A549 (cell line): ENCODE results near the gene DYSF. TPM values are rescaled to one million over a fixed set of nuclear protein-coding genes. Genes with fewer than 3 reads are reported as not detected.

Experiments
- ATAC-seq, 2 experiments: fragments of 200-7000 bp in 1 of 2; fragments of >200 bp in 1 of 2; cut with Nextera tagmentation in 1 of 2; cut with Tn5 transposase in 1 of 2; 3 replicates each; pipeline versions ENCODE4 v1.8.0 to v1.9.1; 2018 to 2020; ENCODE audit warnings: mild to moderate bottlenecking in 1 of 2, moderate library complexity in 1 of 2
- CTCF ChIA-PET: fragments of 300-600 bp; sonication (Branson Sonifier 250); formaldehyde crosslinking; extraction: SDS; loops from one replicate; lab custom pipeline; 2021; ENCODE audit warnings: antibody characterized with exemption, inconsistent platforms; lab: Yijun Ruan, JAX
- POLR2A ChIA-PET: fragments of 350-600 bp; formaldehyde crosslinking; extraction: SDS; loops from one replicate; lab custom pipeline; 2021; ENCODE audit warnings: antibody characterized with exemption, inconsistent platforms; lab: Yijun Ruan, JAX
- DNase-seq, 2 experiments: peaks; one replicate each; pipeline versions ENCODE4 v3.0.0 to v3.0.0-alpha.2; 2011 to 2016; ENCODE audit warnings: low read depth in 1 of 2, low spot score in 1 of 2
- FAIRE-seq: peaks from 2 replicates; lab custom pipeline; 2011; peaks lifted over from hg19 to GRCh38; lab: Jason Lieb, UNC
- H3K27ac ChIP-seq, 2 experiments: fragments of >200 bp; sonication (Bioruptor Twin); formaldehyde crosslinking; 3 replicates each; pipeline ENCODE4 v1.5.1; 2016 to 2017
- H3K4me1 ChIP-seq: fragments of >200 bp; sonication (Bioruptor Twin); formaldehyde crosslinking; 3 replicates; pipeline ENCODE4 v1.6.1; 2016
- H3K4me2 ChIP-seq: fragments of >200 bp; sonication (Bioruptor Twin); formaldehyde crosslinking; 3 replicates; pipeline ENCODE4 v1.6.1; 2016
- H3K4me3 ChIP-seq: fragments of >200 bp; sonication (Bioruptor Twin); formaldehyde crosslinking; 3 replicates; pipeline ENCODE4 v1.5.1; 2016
- H3K9me3 ChIP-seq: fragments of >200 bp; sonication (Bioruptor Twin); formaldehyde crosslinking; 3 replicates; pipeline ENCODE4 v1.6.1; 2016
- ATOH8 ChIP-seq: fragments of 250-450 bp; sonication (Bioruptor Pico); IDR thresholded peaks from 2 replicates; pipeline ENCODE4 v1.5.0; 2020; ENCODE audit warnings: low read depth, mild to moderate bottlenecking, moderate library complexity
- BCL3 ChIP-seq: fragments of >200 bp; sonication (Bioruptor Twin); formaldehyde crosslinking; IDR thresholded peaks from 3 replicates; pipeline ENCODE4 v1.6.1; 2016
- BHLHE40 ChIP-seq: IDR thresholded peaks from 2 replicates; pipeline ENCODE4 v1.6.1; 2012; ENCODE audit warnings: low read depth, low read length, inconsistent platforms
- CBX8 ChIP-seq: fragments of 200-600 bp; sonication (generic); IDR thresholded peaks from 2 replicates; pipeline ENCODE4 v1.6.1; 2016
- CHD4 ChIP-seq: fragments of 200-600 bp; sonication (generic); IDR thresholded peaks from 2 replicates; pipeline ENCODE4 v1.6.1; 2016; ENCODE audit warnings: antibody characterized with exemption, mild to moderate bottlenecking, borderline replicate concordance
- EHF ChIP-seq: fragments of 250-450 bp; sonication (Bioruptor Pico); IDR thresholded peaks from 2 replicates; pipeline ENCODE4 v1.5.0; 2020; ENCODE audit warnings: mild to moderate bottlenecking
- EHMT2 ChIP-seq: fragments of 200-600 bp; sonication (generic); IDR thresholded peaks from 2 replicates; pipeline ENCODE4 v1.6.1; 2016; ENCODE audit warnings: antibody characterized with exemption, low read depth, mild to moderate bottlenecking, moderate library complexity
- ELK1 ChIP-seq: fragments of 150-350 bp; IDR thresholded peaks from 2 replicates; pipeline ENCODE4 v1.6.1; 2014; ENCODE audit warnings: low read depth, mild to moderate bottlenecking, low read length
- EP300 ChIP-seq, 2 experiments: fragments of >200 bp; sonication (Bioruptor Twin); formaldehyde crosslinking; IDR thresholded peaks; 2 replicates in 1 of 2; 3 replicates in 1 of 2; pipeline ENCODE4 v1.6.1; 2016 to 2017
- ESRRA ChIP-seq: fragments of 150-350 bp; IDR thresholded peaks from 2 replicates; pipeline ENCODE4 v1.6.1; 2014; ENCODE audit warnings: mild to moderate bottlenecking, low read length, borderline replicate concordance
- FOSB ChIP-seq: fragments of 250-450 bp; sonication (Bioruptor Pico); IDR thresholded peaks from 2 replicates; pipeline ENCODE4 v1.5.0; 2020; ENCODE audit warnings: mild to moderate bottlenecking, moderate library complexity
- HEYL ChIP-seq: fragments of 250-450 bp; sonication (Bioruptor Pico); IDR thresholded peaks from 2 replicates; pipeline ENCODE4 v1.8.0; 2021; ENCODE audit warnings: mild to moderate bottlenecking, moderate library complexity
- JUN ChIP-seq, 2 experiments: fragments of >200 bp; sonication (Bioruptor Twin); formaldehyde crosslinking; IDR thresholded peaks; 2 replicates in 1 of 2; 3 replicates in 1 of 2; pipeline ENCODE4 v1.6.1; 2016 to 2017
- JUNB ChIP-seq: fragments of >200 bp; sonication (Bioruptor Twin); formaldehyde crosslinking; IDR thresholded peaks from 2 replicates; pipeline ENCODE4 v1.6.1; 2016
- MAFK ChIP-seq: fragments of 450-650 bp; IDR thresholded peaks from 2 replicates; pipeline ENCODE4 v1.6.1; 2014; ENCODE audit not compliant: partially characterized antibody
- MAZ ChIP-seq: fragments of 150-350 bp; IDR thresholded peaks from 2 replicates; pipeline ENCODE4 v1.6.1; 2014; ENCODE audit warnings: antibody characterized with exemption, low read depth, low read length, borderline replicate concordance
- POLR2A ChIP-seq: IDR thresholded peaks from 2 replicates; pipeline ENCODE4 v1.6.1; 2012; ENCODE audit warnings: mild to moderate bottlenecking, low read length
- RARB ChIP-seq: fragments of 250-450 bp; sonication (Bioruptor Pico); IDR thresholded peaks from 2 replicates; pipeline ENCODE4 v1.8.0; 2021; ENCODE audit warnings: mild to moderate bottlenecking, moderate library complexity
- RNF2 ChIP-seq: fragments of 200-600 bp; sonication (generic); IDR thresholded peaks from 2 replicates; pipeline ENCODE4 v1.6.1; 2016; ENCODE audit warnings: low read depth, mild to moderate bottlenecking, antibody characterized with exemption, moderate library complexity, borderline replicate concordance
- SMC3 ChIP-seq: fragments of >200 bp; sonication (Bioruptor Twin); formaldehyde crosslinking; IDR thresholded peaks from 3 replicates; pipeline ENCODE4 v1.6.1; 2018; ENCODE audit warnings: inconsistent platforms
- ZFP36 ChIP-seq: fragments of 450-650 bp; IDR thresholded peaks from 2 replicates; pipeline ENCODE4 v1.6.1; 2014; ENCODE audit warnings: borderline replicate concordance; ENCODE audit not compliant: partially characterized antibody
- ZSCAN20 ChIP-seq: fragments of 250-450 bp; sonication (Bioruptor Pico); IDR thresholded peaks from 2 replicates; pipeline ENCODE4 v1.8.0; 2022; ENCODE audit warnings: mild to moderate bottlenecking, moderate library complexity
- WGBS: methylation state at CpG from one replicate; pipeline ENCODE4 v1.1.6; 2017; ENCODE audit errors: missing lambda C conversion rate; 5-methylcytosine and 5-hydroxymethylcytosine counted together
- polyA plus RNA-seq, 4 experiments: library from polyadenylated mRNA; depleted of rRNA in 3 of 4; stranded (reverse); fragments of >200 nt; fragmentation: RNase III in 1 of 4; extraction: RNeasy Plus Mini Kit Qiagen cat#74134 plus additional on column Dnase treatment in 1 of 4; gene quantifications; 2 replicates in 3 of 4; 3 replicates in 1 of 4; pipeline ENCODE4 v1.2.3, GENCODE V29; 2011 to 2017
- TF ChIP-seq, protein P1 (sequence below): IDR thresholded peaks from 2 replicates; pipeline ENCODE4 v1.6.1; 2012

DYSF gene
- polyA plus RNA-seq, 2 of the 4 experiments (the other 2 are of a cell fraction), result 0.36 to 0.98 TPM

DNA sequence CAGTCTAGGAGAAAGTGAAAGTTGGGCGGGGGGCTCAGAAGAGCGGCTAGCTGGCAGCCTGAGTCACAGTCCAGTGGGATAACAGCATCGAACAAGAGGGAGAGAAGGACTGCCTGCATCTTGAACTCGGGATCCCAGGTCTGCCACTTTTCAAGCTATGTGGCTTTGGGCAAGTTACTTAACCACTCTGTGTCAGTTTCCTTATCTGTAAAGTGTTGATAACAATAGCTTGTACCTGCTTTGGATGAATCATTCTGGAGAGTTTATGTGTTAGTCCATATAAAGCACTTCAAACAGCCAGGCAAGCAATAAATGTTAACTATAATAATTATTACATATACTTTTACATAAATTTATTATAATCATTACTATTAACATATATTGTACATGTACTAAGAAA lies 4.6 kb downstream of the DYSF start:
- no peak overlapping the region for H3K4me3 ChIP-seq
- no peak for ATAC-seq
- TF ChIP-seq EHMT2 (no peak), POLR2A (no peak), ESRRA (no peak), JUNB (no peak), FOSB (CRISPR knock-in tag) (no peak), ELK1 (no peak)
- H3K4me1 ChIP-seq, result peaks cover 22% of the 10 kb centered on the region
- POLR2A ChIA-PET, result no interaction called here
- CTCF ChIA-PET, result interaction anchor here (1.3 to 14.8 kb wide), 5 partner anchors 10 to 158 kb away, joined by 3 to 311 read pairs (median 25); no protein-coding TSS in a partner anchor
- no peak for FAIRE-seq
- no peak overlapping the region for H3K27ac ChIP-seq
- WGBS, result 67% methylated on average over 4 of the region's 4 CpGs
- no peak overlapping the region for H3K4me2 ChIP-seq
- H3K9me3 ChIP-seq, result no peaks in the 10 kb centered on the region
- DNase-seq, result no peak

DNA sequence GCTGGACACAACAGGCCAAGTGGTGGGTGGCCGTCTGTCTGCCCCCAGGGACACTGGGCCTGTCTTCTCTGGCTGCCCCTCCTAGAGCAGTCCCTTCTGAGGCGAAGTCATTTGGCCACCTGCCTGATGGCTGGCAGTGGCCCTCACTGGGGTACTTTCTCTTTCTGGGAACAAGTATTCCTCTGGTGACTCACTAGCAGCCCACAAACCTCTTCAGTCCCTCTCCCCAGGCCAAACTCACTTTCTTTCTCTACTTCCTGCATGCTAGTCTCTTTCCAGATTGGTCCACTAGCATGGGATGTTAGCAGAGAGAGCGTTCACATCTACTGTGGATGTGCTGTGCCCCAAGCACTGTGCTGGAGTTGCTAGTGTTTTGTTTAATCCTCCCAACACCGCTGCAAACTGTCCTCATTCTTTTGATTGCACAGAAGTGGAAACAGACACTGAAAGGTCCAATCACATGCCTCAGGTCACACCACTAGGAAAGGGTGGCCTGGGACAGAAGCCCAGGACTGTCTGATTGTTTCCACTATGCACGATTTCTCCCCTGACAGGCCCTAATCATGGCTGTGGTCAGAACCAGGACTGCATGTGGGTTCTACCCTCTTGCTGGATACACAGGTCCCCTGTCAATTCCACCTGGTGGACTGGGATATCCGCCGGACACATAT lies 5.2 kb downstream of the DYSF start:
- POLR2A ChIA-PET, result no interaction called here
- FAIRE-seq, result no peak
- Histone ChIP-seq H3K9me3 (no peaks in the 10 kb centered on the region), H3K4me1 (peaks cover 17% of the 10 kb centered on the region), H3K4me2 (no peak overlapping the region), H3K27ac (no peak overlapping the region), H3K4me3 (no peak overlapping the region)
- no peak for ATAC-seq
- DNase-seq, result no peak
- no peak for TF ChIP-seq CHD4
- CTCF ChIA-PET, result interaction anchor here (1.4 to 14.8 kb wide), 4 partner anchors 10 to 235 kb away, joined by 5 to 311 read pairs (median 36); no protein-coding TSS in a partner anchor
- WGBS, result 79% methylated on average over 7 of the region's 7 CpGs

GRCh38 chr2:71459084-71459431 lies 5.7 kb downstream of the DYSF start:
- DNase-seq (no peak), ATAC-seq (no peak)
- POLR2A ChIA-PET, result no interaction called here

More at GRCh38 chr2:71459084-71459431, 5.7 kb downstream of the DYSF start:
- FAIRE-seq, result no peak
- CTCF ChIA-PET, result interaction anchor here (1.1 to 14.8 kb wide), 8 partner anchors 11 to 236 kb away, joined by 3 to 311 read pairs (median 28); no protein-coding TSS in a partner anchor
- Histone ChIP-seq H3K27ac (no peak overlapping the region), H3K4me3 (no peak overlapping the region), H3K4me2 (no peak overlapping the region), H3K4me1 (peaks cover 17% of the 10 kb centered on the region), H3K9me3 (no peaks in the 10 kb centered on the region)
- TF ChIP-seq JUNB (no peak), ZSCAN20 (CRISPR knock-in tag) (no peak), MAFK (no peak), HEYL (CRISPR knock-in tag) (no peak), JUN (IDR thresholded peaks at IDR 0.05) (no peak), RNF2 (no peak), EP300 (IDR thresholded peaks at IDR 0.05) (no peak), ELK1 (no peak), CBX8 (no peak), ATOH8 (CRISPR knock-in tag) (no peak), ZFP36 (no peak), MAZ (no peak), EHF (CRISPR knock-in tag) (no peak), RARB (no peak), SMC3 (no peak), BHLHE40 (no peak), BCL3 (no peak), POLR2A (no peak)
- TF ChIP-seq, protein P1, sequence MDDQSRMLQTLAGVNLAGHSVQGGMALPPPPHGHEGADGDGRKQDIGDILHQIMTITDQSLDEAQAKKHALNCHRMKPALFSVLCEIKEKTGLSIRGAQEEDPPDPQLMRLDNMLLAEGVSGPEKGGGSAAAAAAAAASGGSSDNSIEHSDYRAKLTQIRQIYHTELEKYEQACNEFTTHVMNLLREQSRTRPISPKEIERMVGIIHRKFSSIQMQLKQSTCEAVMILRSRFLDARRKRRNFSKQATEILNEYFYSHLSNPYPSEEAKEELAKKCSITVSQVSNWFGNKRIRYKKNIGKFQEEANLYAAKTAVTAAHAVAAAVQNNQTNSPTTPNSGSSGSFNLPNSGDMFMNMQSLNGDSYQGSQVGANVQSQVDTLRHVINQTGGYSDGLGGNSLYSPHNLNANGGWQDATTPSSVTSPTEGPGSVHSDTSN, result no peak
- WGBS, result 56% methylated on average over 2 of the region's 2 CpGs
